ENCODE data around the gene RNF112. TPM values are rescaled to one million over a fixed set of nuclear protein-coding genes. Genes with fewer than 3 reads are reported as not detected.

The RNF112 gene
- total RNA-seq, 2 experiments from 2014 or later: 0.47 TPM; not detected in 1

DNA sequence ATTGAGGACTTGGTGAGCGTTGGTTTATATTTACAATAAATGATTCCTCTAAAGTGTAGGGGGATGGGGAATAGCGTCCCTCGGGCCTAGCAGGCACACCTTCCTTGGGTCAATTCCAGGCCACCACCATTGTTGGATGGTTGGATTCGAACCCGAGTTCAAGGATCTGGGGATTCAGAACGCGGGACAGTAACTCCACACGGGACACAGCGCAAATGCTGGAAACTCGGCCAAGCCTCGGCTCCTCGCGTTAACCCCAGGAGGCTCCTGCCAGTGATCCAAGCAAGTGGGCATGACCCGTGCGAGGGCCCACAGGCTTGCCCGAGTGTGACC lies 49.1 kb upstream of the RNF112 start:
- Histone ChIP-seq H3K27ac (ENCODE audit: low read depth, low read length, poor library complexity, severe bottlenecking) (no peak overlapping the region), H3K79me2 (ENCODE audit: insufficient read depth, low read depth, low read length) (peaks cover 3% of the 10 kb centered on the region; the same call in 1 of the 2 replicates), H3K4me3 (ENCODE audit: low read depth, low read length, poor library complexity, severe bottlenecking) (peak overlapping the region; percentile 74), H3K4me2 (ENCODE audit: low read length) (peak overlapping the region; percentile 83), H3K9me2 (ENCODE audit: insufficient read depth, low read length) (no peaks in the 10 kb centered on the region), H4K20me1 (ENCODE audit: insufficient read depth, low read length) (no peaks in the 10 kb centered on the region), H3K36me3 (ENCODE audit: insufficient read depth, low read length) (no peaks in the 10 kb centered on the region), H3K4me1 (ENCODE audit: insufficient read depth, low read length, poor library complexity, severe bottlenecking) (peaks cover 16% of the 10 kb centered on the region), H2AFZ (ENCODE audit: low read length) (peak overlapping the region; percentile 69; the same call in 1 of the 2 replicates), H3K9me3 (ENCODE audit: low read length) (no peaks in the 10 kb centered on the region)
- intact Hi-C loops (cut with micrococcal nuclease; ENCODE audit: unreplicated experiment): loop anchor here (5.0 kb wide), 2 partner anchors 105 to 145 kb away; no protein-coding TSS in a partner anchor
- no TSS peak for BruUV-seq (replicated peaks)
- no peak for DNase-seq (ENCODE audit: low spot score)
- CTCF ChIA-PET (ENCODE audit: unreplicated experiment): interaction anchor here (2.6 kb wide), 1 partner anchor 16 kb away, joined by 9 read pairs; the partner anchor contains the start of gene MAPK7
- TF ChIP-seq CTCF (conservative IDR thresholded peaks at IDR 0.05; ENCODE audit: low read length) (no peak), EZH2phosphoT487 (IDR thresholded peaks at IDR 0.05; ENCODE audit: borderline replicate concordance, low read depth, low read length) (no peak)
- POLR2A ChIA-PET: interaction anchor here (0.6 to 1.4 kb wide), 2 partner anchors 63 to 135 kb away, joined by 3 to 5 read pairs; no protein-coding TSS in a partner anchor

DNA sequence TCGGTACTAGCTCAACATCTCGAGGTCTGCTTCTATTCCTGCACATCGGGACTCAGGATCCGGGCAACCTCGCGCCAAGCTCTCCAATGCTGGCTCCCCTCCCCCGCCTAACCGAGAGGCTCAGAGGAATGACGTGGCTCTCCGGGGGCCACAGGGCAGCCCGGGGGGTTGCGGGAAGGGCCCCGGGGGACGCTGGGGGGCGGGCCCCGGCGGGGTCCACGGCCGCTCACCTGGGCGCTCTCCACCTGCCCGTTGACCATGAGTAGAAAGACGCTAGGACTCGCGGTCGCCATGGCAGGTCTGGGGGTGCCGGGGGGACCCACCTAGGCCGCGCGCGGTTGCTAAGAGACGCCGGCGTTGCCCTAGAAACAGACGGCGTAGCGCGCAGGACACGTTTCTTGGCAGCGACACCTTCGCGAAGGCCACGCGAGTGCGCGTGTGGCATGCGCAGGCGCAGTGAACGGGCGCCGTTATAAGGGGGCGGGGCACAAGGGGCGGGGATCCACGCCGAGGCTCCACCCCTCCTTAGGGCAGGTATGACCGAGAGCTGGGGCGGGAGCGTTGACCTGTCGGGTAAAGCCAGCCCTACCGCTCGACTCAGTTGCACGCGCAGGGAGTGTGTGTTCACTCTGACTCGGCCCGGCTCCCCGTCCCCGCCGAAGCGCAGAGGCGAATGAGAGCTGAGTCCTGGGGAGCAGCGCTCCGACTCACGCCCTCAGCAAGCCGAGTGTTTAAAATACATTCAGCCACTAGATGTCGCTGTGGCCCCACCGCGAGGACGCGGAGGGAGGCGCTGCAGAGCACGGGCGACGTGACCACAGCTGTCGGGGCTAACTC lies 48.5 kb upstream of the RNF112 start, which contains the start of gene B9D1:
Gene B9D1, minus strand, starts transcription at position 447 of the 837 bp plus-strand sequence. Its CDS starts 154 bp downstream, at position 293.
- H3K4me2 ChIP-seq (ENCODE audit: low read length): peak within 1 kb of the TSS; percentile 83
- BruUV-seq (replicated peaks): no TSS peak
- H4K20me1 ChIP-seq (ENCODE audit: insufficient read depth, low read length): no peaks in the 10 kb centered on the region
- peaks cover 3% of the 10 kb centered on the region; the same call in 1 of the 2 replicates for H3K79me2 ChIP-seq (ENCODE audit: insufficient read depth, low read depth, low read length)
- no peaks in the 10 kb centered on the region for H3K9me2 ChIP-seq (ENCODE audit: insufficient read depth, low read length)
- ChIA-PET POLR2A (interaction anchor here (0.6 to 1.6 kb wide), 5 partner anchors 13 to 134 kb away, joined by 3 to 5 read pairs (median 3); partner anchors contain the start of gene MAPK7), CTCF (ENCODE audit: unreplicated experiment) (interaction anchor here (0.6 to 2.6 kb wide), 3 partner anchors 16 to 470 kb away, joined by 3 to 9 read pairs (median 3); partner anchors contain the start of gene MAPK7)
- peak within 1 kb of the TSS; percentile 7 for H3K27ac ChIP-seq (ENCODE audit: low read depth, low read length, poor library complexity, severe bottlenecking)
- peaks cover 16% of the 10 kb centered on the region for H3K4me1 ChIP-seq (ENCODE audit: insufficient read depth, low read length, poor library complexity, severe bottlenecking)
- no peaks in the 10 kb centered on the region for H3K36me3 ChIP-seq (ENCODE audit: insufficient read depth, low read length)
- DNase-seq (ENCODE audit: low spot score): peak; percentile 89
- peak within 1 kb of the TSS; percentile 74 for H3K4me3 ChIP-seq (ENCODE audit: low read depth, low read length, poor library complexity, severe bottlenecking)
- H2AFZ ChIP-seq (ENCODE audit: low read length): peak within 1 kb of the TSS; percentile 69
- TF ChIP-seq EZH2phosphoT487 (IDR thresholded peaks at IDR 0.05; ENCODE audit: borderline replicate concordance, low read depth, low read length): no peak
- peak; percentile 97 for TF ChIP-seq CTCF (conservative IDR thresholded peaks at IDR 0.05; ENCODE audit: low read length)
- intact Hi-C loops (cut with micrococcal nuclease; ENCODE audit: unreplicated experiment): loop anchor here (1.0 to 5.0 kb wide), 4 partner anchors 85 to 400 kb away; no protein-coding TSS in a partner anchor
- H3K9me3 ChIP-seq (ENCODE audit: low read length): no peaks in the 10 kb centered on the region

Measured in OCI-LY7 (cell line).